ENCODE measurements around the gene CDH11. TPM values are rescaled to one million over a fixed set of nuclear protein-coding genes. Genes with fewer than 3 reads are reported as not detected.

Gene CDH11
- polyA plus RNA-seq, 1 donor (not counting 4 experiments of a cell fraction or from before 2014, with no cell fraction given): 36.8 TPM

GRCh38 chr16:64907844-64908243, 214.0 kb downstream of the CDH11 start:
- Histone ChIP-seq H3K9ac (ENCODE audit: control insufficient read depth, extremely low read depth, insufficient read depth, low read length) (no peak overlapping the region), H3K79me2 (ENCODE audit: control insufficient read depth, insufficient read depth, low read length) (no peaks in the 10 kb centered on the region), H3K4me3 (ENCODE audit: control insufficient read depth in 2 of 3, extremely low read depth in 1 of 3, insufficient read depth in 2 of 3, low read depth in 1 of 3, low read length in 3 of 3) (no peak overlapping the region), H4K20me1 (ENCODE audit: control insufficient read depth, extremely low read depth, insufficient read depth, low read length) (no peaks in the 10 kb centered on the region), H3K9me3 (ENCODE audit: control insufficient read depth, low read depth, low read length) (no peaks in the 10 kb centered on the region), H2AFZ (ENCODE audit: control insufficient read depth, low read length) (no peak overlapping the region), H3K4me1 (ENCODE audit: control insufficient read depth, extremely low read depth, insufficient read depth, low read length) (no peaks in the 10 kb centered on the region), H3K9me1 (ENCODE audit: control insufficient read depth, extremely low read depth, insufficient read depth, low read length) (no peaks in the 10 kb centered on the region), H3K4me2 (ENCODE audit: control insufficient read depth, extremely low read depth, insufficient read depth, low read depth, low read length) (no peak overlapping the region), H3K27ac (ENCODE audit: control insufficient read depth, insufficient read depth, low read length) (no peak overlapping the region), H3K27me3 (ENCODE audit: control insufficient read depth, extremely low read depth, insufficient read depth, low read length) (no peaks in the 10 kb centered on the region), H3K36me3 (ENCODE audit: control insufficient read depth in 2 of 2, extremely low read depth in 1 of 2, insufficient read depth in 2 of 2, low read length in 2 of 2) (no peaks in the 10 kb centered on the region)
- dilution Hi-C loops (cut with MboI; ENCODE audit: extremely low pct_ligation_motif_present, low sequenced_read_pairs): no loop called here
- no peak for TF ChIP-seq EZH2 (IDR thresholded peaks at IDR 0.05; ENCODE audit: low read length)
- no peak for TF ChIP-seq CTCF (optimal IDR thresholded peaks at IDR 0.05 in 1 of 3, IDR thresholded peaks at IDR 0.05 in 1 of 3, conservative IDR thresholded peaks at IDR 0.05 in 1 of 3; ENCODE audit: extremely low read depth in 1 of 3, insufficient read depth in 2 of 3, low read length in 3 of 3)
- no peak for DNase-seq (ENCODE audit: low read depth, low spot score)
- no peak for FAIRE-seq

GRCh38 chr16:64903770-64904169, 218.1 kb downstream of the CDH11 start:
- Histone ChIP-seq H3K4me2 (ENCODE audit: control insufficient read depth, extremely low read depth, insufficient read depth, low read depth, low read length) (no peak overlapping the region), H2AFZ (ENCODE audit: control insufficient read depth, low read length) (no peak overlapping the region), H3K4me3 (ENCODE audit: control insufficient read depth in 2 of 3, extremely low read depth in 1 of 3, insufficient read depth in 2 of 3, low read depth in 1 of 3, low read length in 3 of 3) (no peak overlapping the region), H3K9me3 (ENCODE audit: control insufficient read depth, low read depth, low read length) (no peaks in the 10 kb centered on the region), H3K9ac (ENCODE audit: control insufficient read depth, extremely low read depth, insufficient read depth, low read length) (no peak overlapping the region), H4K20me1 (ENCODE audit: control insufficient read depth, extremely low read depth, insufficient read depth, low read length) (no peaks in the 10 kb centered on the region), H3K36me3 (ENCODE audit: control insufficient read depth in 2 of 2, extremely low read depth in 1 of 2, insufficient read depth in 2 of 2, low read length in 2 of 2) (no peaks in the 10 kb centered on the region), H3K79me2 (ENCODE audit: control insufficient read depth, insufficient read depth, low read length) (no peaks in the 10 kb centered on the region), H3K27ac (ENCODE audit: control insufficient read depth, insufficient read depth, low read length) (no peak overlapping the region), H3K4me1 (ENCODE audit: control insufficient read depth, extremely low read depth, insufficient read depth, low read length) (no peaks in the 10 kb centered on the region), H3K9me1 (ENCODE audit: control insufficient read depth, extremely low read depth, insufficient read depth, low read length) (no peaks in the 10 kb centered on the region), H3K27me3 (ENCODE audit: control insufficient read depth, extremely low read depth, insufficient read depth, low read length) (no peaks in the 10 kb centered on the region)
- DNase-seq (ENCODE audit: low read depth, low spot score): no peak
- TF ChIP-seq CTCF (optimal IDR thresholded peaks at IDR 0.05 in 1 of 3, IDR thresholded peaks at IDR 0.05 in 1 of 3, conservative IDR thresholded peaks at IDR 0.05 in 1 of 3; ENCODE audit: extremely low read depth in 1 of 3, insufficient read depth in 2 of 3, low read length in 3 of 3): no peak
- TF ChIP-seq EZH2 (IDR thresholded peaks at IDR 0.05; ENCODE audit: low read length): no peak
- dilution Hi-C loops (cut with MboI; ENCODE audit: extremely low pct_ligation_motif_present, low sequenced_read_pairs): no loop called here
- FAIRE-seq: no peak
